Cardiac muscle cell (in vitro differentiated cells and primary cell): ENCODE measurements around the gene RASA3. TPM values are rescaled to one million over a fixed set of nuclear protein-coding genes. Genes with fewer than 3 reads are reported as not detected.
"Not testable (repeated sequence)": the region's sequence is repeated elsewhere in the genome, so short reads cannot be mapped to it uniquely, and the experiment has no call there.

Experiments used
- DNase-seq, 2 donors: peaks; one replicate each; pipeline versions ENCODE4 v3.0.0 to v3.0.0-alpha.2; 2010 to 2017; ENCODE audit warnings: low read depth in 1 of 2, low spot score in 1 of 2
- H3K27ac ChIP-seq: fragments of 200-600 bp; sonication (generic); 2 replicates; pipeline ENCODE4 v1.5.1; 2016
- H3K27me3 ChIP-seq: fragments of 200-600 bp; sonication (generic); 2 replicates; pipeline ENCODE4 v1.6.0; 2016; ENCODE audit warnings: control low read depth
- H3K36me3 ChIP-seq: fragments of 200-600 bp; sonication (generic); 2 replicates; pipeline ENCODE4 v1.5.1; 2016; ENCODE audit warnings: control low read depth
- H3K4me1 ChIP-seq: fragments of 200-600 bp; sonication (generic); 2 replicates; pipeline ENCODE4 v1.8.1; 2017; ENCODE audit warnings: low read depth, mild to moderate bottlenecking, mixed run types
- H3K4me3 ChIP-seq: fragments of 200-600 bp; sonication (generic); 2 replicates; pipeline ENCODE4 v1.5.1; 2016; ENCODE audit warnings: mild to moderate bottlenecking
- H3K9me3 ChIP-seq: fragments of 200-600 bp; sonication (generic); 2 replicates; pipeline ENCODE4 v1.5.1; 2017; ENCODE audit warnings: low read depth, mild to moderate bottlenecking, control low read depth
- polyA plus RNA-seq: library from polyadenylated mRNA; unstranded; fragments of >200 nt; fragmentation: Nextera tagmentation; extraction: Ambion mirVana; gene quantifications from 2 replicates; pipeline ENCODE4 v1.2.1, GENCODE V29; 2016
- total RNA-seq: library from RNA; depleted of rRNA; stranded (reverse); fragments of >200 nt; gene quantifications from 2 replicates; pipeline ENCODE4 v1.2.3, GENCODE V29; 2016
- TF ChIP-seq, protein P1 (sequence below): IDR thresholded peaks from 2 replicates; pipeline ENCODE4 v1.5.1; 2012; ENCODE audit warnings: low read depth, mild to moderate bottlenecking, low read length

RASA3 gene
- total and polyA plus RNA-seq, 2 experiments from 2014 or later = 14.0 to 26.0 TPM

GRCh38 chr13:114101358-114102130, 30.9 kb downstream of the RASA3 start:
- peak overlapping the region; percentile 82 for H3K27ac ChIP-seq
- H3K36me3 ChIP-seq = no peaks in the 10 kb centered on the region
- H3K27me3 ChIP-seq = no peaks in the 10 kb centered on the region
- TF ChIP-seq, protein P1, sequence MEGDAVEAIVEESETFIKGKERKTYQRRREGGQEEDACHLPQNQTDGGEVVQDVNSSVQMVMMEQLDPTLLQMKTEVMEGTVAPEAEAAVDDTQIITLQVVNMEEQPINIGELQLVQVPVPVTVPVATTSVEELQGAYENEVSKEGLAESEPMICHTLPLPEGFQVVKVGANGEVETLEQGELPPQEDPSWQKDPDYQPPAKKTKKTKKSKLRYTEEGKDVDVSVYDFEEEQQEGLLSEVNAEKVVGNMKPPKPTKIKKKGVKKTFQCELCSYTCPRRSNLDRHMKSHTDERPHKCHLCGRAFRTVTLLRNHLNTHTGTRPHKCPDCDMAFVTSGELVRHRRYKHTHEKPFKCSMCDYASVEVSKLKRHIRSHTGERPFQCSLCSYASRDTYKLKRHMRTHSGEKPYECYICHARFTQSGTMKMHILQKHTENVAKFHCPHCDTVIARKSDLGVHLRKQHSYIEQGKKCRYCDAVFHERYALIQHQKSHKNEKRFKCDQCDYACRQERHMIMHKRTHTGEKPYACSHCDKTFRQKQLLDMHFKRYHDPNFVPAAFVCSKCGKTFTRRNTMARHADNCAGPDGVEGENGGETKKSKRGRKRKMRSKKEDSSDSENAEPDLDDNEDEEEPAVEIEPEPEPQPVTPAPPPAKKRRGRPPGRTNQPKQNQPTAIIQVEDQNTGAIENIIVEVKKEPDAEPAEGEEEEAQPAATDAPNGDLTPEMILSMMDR = no peak
- H3K4me1 ChIP-seq = peaks cover 38% of the 10 kb centered on the region
- H3K9me3 ChIP-seq = no peaks in the 10 kb centered on the region
- no peak for DNase-seq
- H3K4me3 ChIP-seq = no peak overlapping the region

GRCh38 chr13:114100446-114101357, 31.7 kb downstream of the RASA3 start:
- no peaks in the 10 kb centered on the region for H3K9me3 ChIP-seq
- H3K4me1 ChIP-seq = peaks cover 34% of the 10 kb centered on the region
- no peak overlapping the region for H3K4me3 ChIP-seq
- peak in 1 of 2 donors; percentile 59 for DNase-seq
- H3K36me3 ChIP-seq = no peaks in the 10 kb centered on the region
- no peaks in the 10 kb centered on the region for H3K27me3 ChIP-seq
- TF ChIP-seq, protein P1 = no peak
- peak overlapping the region; percentile 82 for H3K27ac ChIP-seq

- TF ChIP-seq, protein P1 = no peak
- Histone ChIP-seq H3K36me3 (no peaks in the 10 kb centered on the region), H3K4me3 (no peak overlapping the region), H3K4me1 (peaks cover 29% of the 10 kb centered on the region), H3K27me3 (no peaks in the 10 kb centered on the region), H3K9me3 (no peaks in the 10 kb centered on the region), H3K27ac (peak overlapping the region; percentile 82)
- DNase-seq = peak; percentile 57 to 62
Observed at GRCh38 chr13:114099918-114100445, 32.4 kb downstream of the RASA3 start.

GRCh38 chr13:114099191-114099590, 33.2 kb downstream of the RASA3 start:
- H3K27ac ChIP-seq = peak overlapping the region; percentile 85

GRCh38 chr13:114098689-114099056, 33.8 kb downstream of the RASA3 start:
- H3K4me3 ChIP-seq, H3K9me3 ChIP-seq, H3K36me3 ChIP-seq, DNase-seq, H3K27me3 ChIP-seq: not testable (repeated sequence)
- peaks cover 29% of the 10 kb centered on the region for H3K4me1 ChIP-seq
- peak overlapping the region; percentile 85 for H3K27ac ChIP-seq

More at GRCh38 chr13:114099191-114099590, 33.2 kb downstream of the RASA3 start:
- TF ChIP-seq, protein P1 = no peak
- no peaks in the 10 kb centered on the region for H3K36me3 ChIP-seq
- no peak overlapping the region for H3K4me3 ChIP-seq
- no peaks in the 10 kb centered on the region for H3K9me3 ChIP-seq
- H3K4me1 ChIP-seq = peaks cover 29% of the 10 kb centered on the region
- DNase-seq = peak; percentile 82 to 87
- no peaks in the 10 kb centered on the region for H3K27me3 ChIP-seq
